ENCODE data around the gene HAUS8.

GRCh38 chr19:17035842-17036424, 39.3 kb downstream of the HAUS8 start:
- TF ChIP-seq POLR2A (IDR thresholded peaks at IDR 0.05) (no peak), CTCF (IDR thresholded peaks at IDR 0.05 in 8 of 11, conservative IDR thresholded peaks at IDR 0.05 in 3 of 11) (no peak)
